NCI-H446 treated with DMSO at 0.1 percent for 48 hours (cell line): ENCODE measurements around the gene SYNE1.
"Not testable (repeated sequence)": the region's sequence is repeated elsewhere in the genome, so short reads cannot be mapped to it uniquely, and the experiment has no call there.

Experiments
- DNase-seq: peaks from one replicate; lab custom pipeline; 2025; lab: John Stamatoyannopoulos, UW

SYNE1 gene

DNA sequence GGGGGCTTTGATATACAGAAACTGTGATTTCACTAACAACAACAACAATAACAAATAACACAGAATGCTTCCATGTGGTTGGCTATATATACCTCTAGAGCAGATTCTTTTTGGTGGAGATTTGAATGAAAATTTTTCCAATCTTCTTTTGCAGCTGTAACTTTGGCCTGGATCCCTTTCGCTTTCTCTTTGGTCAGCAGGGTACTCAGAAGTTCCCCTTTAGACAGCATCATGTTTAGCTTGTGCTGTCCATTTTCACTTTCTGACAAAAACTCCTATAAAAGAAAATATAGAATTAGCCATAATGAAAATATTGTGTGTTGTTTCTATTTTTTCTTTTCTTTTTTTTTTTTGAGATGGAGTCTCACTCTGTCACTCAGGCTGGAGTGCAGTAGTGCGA lies 264.2 kb downstream of the SYNE1 start:
- DNase-seq, result no peak

DNA sequence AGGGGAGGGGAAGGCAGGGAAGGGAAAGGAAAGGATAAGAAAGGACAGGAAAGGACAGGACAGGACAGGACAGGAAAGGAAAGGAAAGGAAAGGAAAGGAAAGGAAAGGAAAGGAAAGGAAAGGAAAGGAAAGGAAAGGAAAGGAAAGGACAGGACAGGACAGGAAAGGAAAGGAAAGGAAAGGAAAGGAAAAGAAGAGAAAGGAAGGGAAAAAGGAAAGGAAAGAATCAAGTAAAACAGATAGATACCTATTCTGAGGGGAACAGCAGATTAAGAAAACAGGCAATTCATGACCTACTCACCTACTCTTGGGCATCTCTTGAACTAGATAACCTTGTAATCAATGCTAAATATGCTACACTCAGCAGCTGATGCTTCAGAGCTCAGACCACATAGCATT lies 265.4 kb downstream of the SYNE1 start:
- DNase-seq, result no peak

DNA sequence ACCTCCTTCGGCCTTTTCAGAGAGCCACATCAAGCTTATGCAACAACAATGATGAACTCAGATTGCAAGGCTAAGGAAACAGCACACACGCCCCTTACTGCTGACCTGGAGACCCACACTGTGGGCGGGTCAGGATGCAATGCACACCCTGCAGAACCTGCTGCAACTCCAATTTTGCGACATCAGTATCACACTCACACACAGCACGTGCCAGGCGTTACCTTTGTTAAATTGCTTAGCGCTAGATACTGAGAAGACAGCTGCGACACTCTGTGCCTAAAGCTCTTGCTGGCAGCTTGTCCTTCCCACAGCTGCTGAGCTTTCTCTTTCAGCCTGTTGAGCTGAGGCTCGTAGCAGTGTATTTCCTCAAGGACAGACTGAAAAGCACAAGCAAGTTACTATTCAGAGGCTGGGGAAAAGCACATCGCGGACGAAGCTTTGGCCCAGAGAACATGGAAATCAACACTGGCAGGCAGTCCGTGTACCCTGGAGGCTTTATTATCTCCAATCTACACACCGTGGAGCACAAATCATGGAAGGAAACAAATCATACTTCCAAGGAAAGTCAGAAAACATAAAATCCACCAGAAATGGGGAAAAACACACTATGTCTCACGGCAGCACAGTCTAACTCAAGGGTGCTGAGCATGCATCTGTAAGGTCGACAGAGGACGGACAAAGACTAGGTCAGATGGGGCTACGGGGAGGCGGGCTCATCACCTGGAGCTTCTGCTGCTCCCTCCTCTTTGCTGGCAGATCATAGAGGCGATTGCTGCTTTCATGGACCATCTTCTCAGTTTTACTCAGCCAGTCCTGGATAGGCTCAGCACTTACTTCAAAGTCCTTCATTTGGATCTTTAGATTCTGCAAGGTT lies 268.2 kb downstream of the SYNE1 start:
- no peak for DNase-seq

DNA sequence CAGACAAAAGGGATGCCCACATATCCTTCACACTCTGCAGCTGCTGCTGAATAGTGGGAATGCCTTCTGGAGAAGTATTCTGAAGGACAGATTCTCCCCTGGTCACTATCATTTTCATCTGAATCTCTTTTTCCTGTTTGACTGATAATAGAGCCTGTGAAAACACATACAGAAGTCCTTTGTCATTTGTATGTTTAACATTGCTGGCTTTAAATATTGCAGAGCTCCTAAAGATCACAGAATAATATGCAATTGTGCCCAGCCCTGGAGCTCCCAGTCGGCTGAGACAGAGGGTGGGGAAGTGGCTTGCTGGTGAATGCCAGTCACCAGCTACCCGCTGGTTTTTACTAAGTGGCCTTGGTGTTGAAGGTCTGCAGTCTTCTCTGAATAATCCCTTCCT lies 272.3 kb downstream of the SYNE1 start:
- no peak for DNase-seq

DNA sequence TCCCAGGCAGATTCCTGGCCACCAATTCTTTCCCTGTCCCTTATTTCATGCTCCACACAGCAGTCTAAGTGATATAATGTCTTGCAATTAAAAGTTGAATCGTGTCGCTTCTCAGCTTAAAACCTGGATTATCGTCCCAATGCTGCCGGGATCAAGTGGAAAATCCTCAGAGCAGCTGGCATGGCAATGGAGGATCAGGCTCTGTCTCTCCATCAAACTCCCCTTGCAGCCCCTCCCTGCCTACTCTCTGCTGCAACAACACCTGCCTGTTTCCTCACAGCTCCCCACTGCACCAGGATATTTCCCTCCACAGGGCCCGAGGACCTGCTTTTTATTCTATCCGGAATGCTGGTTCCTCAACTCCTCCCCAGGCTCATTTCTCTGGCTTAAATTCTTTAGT lies 277.1 kb downstream of the SYNE1 start:
- no peak for DNase-seq

DNA sequence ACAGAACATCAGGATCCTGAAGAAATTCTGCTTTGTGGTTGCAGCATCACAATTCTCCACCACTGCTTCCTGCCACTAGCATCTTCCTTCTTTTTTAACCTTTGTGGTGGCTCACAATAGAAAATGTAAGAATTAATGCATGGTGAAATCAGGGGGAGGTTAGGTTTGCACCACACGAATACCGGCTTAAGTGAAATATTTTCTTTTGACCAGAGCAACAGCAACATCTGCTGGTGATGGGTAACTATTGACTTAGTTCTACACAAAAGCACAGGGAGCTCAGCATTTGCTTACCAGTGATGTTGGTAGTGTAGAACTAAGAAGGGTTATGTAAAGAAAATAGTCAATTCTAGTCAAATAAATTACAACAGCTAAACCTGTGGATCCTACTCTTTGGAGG lies 280.5 kb downstream of the SYNE1 start:
- no peak for DNase-seq

DNA sequence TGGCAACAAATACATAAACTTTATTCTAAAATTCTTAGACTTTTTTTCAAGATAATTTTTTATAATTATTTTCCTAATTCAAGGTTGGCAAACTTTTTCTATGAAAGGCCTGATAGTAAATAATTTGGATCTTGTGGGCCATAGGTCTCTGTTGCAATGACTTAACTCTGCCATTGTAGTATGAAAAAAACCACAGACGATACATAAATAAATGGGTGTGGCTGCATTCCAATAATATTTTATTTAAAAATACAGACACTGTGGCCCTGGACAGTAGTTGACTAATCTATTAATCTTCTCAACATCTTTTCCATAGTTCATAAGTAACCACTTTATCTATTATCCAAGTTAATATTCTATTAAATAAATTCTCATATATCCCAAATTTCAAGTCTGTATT lies 281.1 kb downstream of the SYNE1 start:
- no peak for DNase-seq

DNA sequence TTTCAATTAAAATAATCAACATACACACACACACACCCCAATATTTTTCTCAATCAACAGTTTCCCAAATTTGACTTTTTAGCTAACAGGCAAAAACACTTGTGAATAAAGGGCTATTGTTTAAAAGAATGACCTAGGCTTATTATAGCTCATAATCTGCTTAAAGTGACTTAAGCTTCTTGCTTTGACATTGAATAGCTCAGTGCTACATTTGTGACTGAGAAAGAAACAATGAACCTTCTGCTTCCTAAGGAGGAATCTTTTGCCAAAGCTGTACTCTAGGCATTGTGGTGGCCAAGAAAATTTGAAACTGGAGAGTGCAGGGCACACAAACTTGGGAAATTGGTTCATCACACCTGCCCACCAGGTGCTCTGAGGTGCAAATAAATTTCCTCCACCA lies 282.0 kb downstream of the SYNE1 start:
- DNase-seq, result no peak

DNA sequence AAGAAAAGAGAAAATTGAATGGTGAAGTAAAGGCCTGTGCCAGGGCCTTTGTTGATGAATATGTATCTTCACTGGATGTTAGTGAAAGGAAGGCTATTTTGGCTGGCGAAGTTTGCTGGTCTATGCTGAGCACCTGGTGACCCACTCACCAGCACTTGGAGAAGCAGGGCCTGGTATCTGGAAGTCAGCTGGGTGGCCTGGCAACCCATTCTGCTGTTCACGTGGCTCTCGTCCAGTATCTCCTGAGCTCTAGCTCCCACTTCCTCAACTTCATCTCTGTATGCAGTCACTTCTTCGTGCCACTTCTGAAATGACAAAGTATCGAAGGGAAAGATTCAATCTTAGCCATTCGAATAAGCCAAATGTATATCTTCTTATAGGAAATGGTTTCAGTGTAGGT lies 283.7 kb downstream of the SYNE1 start:
- no peak for DNase-seq

DNA sequence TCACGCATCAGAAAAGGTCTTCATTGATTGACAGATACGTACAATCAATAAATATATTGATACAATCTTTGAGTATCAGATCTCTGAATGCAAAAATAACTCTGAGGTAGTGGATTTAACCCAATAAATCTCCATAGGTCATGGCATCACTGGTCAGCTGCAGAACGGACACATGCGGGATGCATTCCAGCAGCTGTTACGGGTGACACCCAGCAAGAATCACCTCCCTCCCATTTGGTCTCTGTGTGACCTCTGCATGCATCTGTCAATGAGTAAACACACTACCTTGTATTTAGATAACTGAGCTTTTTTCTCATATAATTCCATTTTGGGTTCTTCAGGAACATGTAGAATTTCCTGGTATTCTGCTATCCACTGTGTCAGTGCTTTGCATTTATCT lies 285.4 kb downstream of the SYNE1 start:
- no peak for DNase-seq

DNA sequence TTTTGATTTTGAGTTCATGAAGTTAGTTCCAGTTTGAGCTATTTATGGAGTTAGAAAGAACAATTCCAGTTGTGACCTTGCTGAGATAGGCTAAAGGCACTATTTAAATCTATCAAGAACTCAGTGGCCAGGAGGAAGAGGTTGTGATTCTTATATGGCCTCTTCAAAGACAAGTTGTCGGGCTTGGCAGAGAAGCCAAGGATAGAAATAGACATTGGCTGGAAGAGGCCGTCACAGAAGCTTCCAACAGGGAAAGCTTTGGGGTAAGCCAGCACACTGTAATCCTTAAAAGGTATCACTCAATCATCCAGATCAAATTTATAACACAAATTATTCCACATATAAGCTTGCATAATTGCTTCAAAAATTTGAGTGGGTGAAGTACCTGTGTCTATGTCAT lies 286.1 kb downstream of the SYNE1 start:
- no peak for DNase-seq

DNA sequence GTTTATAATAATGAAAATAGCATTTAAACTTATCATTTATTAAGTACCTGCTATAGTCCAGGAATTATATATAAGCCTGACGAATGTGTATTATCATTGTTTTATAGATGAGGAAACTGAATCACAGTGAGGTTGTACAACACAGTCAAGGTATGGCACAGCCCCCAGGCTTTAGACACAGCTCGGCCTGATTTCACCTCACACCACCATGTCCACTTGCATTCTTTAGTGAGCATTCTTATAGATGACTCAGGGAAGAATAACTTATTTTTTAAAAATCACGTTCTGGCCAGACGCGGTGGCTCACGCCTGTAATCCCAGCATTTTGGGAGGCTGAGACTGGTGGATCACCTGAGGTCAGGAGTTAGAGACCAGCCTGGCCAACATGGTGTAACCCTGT lies 289.0 kb downstream of the SYNE1 start:
- no peak for DNase-seq

DNA sequence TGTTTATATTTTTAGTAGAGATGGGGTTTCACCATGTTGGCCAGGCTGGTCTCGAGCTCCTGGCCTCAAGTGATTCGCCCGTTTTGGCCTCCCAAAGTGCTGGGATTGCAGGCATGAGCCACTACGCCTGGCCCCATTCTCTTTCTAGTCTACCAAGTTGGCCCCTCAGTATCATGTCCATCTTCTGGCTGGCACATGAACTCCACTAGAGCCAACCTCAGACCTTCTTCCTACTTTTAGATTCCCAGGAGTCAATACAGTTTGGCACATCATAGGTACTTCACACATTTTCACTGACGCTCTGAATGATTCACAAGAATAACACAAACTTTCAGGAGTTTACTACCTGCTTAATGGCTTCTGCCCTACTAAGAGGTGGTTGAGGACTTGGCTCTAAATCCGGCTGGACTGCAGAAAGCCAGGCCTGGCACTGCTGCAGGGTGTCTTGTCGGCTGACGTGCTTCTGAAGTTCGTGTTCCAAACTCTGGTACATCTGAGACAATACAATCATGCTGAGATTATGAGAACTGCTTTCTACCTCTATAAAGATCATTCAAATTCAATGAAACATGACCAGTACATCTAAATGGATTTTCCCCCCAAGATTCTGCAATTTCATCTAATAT lies 293.3 kb downstream of the SYNE1 start:
- no peak for DNase-seq

DNA sequence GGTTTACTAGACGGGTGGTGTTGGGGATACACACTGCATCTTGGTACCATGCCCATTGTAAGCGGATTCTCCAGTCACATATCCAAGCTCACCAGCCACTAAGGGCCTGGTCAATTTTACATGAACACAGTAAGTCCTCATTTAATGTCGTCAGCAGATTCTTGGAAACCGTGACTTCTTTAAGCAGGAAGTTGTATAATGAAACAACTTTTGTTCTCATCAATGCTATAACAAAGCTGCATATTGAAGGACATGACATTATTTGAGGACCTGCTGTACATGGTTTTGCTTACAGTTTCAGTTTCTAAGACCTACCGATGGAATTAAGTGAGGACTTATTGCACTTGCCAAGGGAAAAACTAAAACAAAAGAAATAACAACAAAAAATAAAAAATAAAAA lies 295.6 kb downstream of the SYNE1 start:
- DNase-seq, result no peak

DNA sequence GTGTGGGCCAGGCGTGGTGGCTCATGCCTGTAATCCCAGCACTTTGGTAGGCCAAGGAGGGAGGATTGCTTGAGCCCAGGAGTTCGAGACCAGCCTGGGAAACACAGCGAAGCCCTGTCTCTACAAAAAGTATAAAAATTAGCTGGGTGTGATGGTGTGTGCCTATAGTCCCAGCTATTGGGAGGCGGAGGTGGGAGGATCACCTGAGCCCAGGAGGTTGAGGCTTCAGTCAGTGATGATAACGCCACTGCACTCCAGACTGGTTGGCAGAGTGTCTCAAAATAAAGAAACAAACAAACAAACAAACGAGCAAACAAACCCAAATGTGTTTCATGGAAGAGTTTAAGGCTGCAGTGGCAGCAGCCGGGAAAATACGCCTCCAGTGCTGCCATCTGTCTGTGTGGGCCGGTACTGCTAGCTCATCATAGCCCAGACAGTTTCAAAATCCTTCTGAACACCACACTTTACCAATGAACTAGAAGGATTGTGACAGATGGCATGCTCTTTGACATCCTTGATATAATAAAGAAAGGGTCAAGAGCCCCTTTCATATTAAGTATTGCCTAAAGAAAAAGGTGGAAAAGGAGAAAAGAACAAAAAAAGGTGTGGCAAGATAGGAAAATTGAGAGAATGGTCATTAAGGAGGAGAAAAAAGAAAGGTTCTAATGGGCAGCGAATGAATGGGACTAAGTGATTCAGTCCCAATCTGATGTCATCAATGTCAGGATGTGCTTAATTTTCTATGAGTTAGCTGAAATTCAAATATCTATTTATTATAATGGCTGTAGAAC lies 298.6 kb downstream of the SYNE1 start:
- DNase-seq, result no peak

DNA sequence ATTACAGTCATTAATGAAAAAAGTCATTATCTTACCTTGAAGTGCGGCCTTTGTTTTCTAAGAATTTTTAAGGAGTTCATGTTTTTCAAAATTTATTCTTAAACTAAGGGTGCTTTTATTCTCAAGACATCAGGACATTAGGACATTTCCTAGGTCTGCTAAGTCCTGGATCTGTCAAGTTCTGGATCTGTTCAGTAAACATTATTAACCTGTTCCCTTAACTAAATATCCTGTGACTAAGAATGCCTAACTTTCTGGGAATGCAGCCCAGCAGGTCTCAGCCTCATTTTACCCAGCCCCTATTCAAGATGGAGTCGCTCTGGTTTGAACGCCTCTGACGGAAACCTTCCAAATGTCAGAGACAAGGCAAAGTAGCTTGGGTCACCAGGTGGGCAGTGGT lies 302.6 kb downstream of the SYNE1 start:
- DNase-seq, result no peak

DNA sequence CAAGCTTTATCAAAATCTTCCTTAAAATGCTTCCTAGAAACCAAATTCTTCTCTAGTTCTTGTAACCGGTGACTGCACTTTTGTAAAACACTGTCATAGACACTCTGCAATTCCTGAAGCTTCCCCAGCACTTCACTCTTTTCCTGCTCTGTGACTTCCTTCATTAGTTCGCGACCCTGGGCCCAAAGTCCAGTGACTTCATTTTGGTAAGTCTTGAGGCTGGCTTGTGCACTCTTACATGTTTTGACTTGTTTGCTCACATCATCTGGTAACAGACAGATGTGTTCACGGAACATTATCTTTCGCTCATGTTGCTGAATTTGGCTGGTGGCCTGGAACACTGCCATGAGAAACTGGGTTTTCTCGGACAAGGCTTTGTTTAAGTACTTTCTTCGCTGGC lies 306.2 kb downstream of the SYNE1 start:
- no peak for DNase-seq

DNA sequence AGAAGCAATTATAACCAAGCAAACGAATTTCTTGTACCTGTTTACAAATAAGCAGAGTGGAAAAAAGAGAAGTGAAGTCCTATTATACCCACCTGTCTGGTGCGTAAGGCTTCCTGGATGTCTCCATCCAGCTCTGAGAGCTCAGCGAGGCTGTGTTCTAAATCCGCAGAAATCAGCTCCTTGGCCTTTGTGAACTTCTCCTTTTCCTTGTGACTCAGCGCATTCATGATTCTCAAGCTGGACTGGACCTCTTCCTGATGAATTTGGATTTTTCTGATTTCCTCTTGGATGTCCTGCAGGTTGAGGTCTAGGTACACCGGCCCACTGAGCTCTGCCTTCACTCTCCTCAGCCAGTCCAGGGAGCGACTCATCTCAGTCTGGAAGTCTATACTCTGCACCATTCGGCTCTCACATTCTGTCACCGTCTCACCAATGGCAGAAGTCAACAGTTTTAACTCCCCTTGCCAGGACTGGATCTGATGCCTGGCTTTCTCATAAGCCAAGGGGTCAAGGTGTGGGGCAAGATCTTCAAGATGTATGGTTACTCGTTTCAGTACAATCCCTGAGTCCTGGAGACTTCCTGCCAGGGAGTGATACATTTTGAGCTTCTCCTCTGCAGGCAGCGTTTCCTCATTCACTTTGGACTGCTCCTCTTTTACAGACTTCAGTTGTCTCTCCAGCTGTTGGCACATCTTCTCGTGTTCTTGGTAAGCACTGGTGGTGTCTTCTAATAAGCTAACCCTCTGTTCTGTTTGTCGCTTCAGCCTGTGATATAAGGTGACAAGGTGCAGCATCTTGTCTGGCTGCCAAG lies 307.3 kb downstream of the SYNE1 start:
- no peak for DNase-seq

DNA sequence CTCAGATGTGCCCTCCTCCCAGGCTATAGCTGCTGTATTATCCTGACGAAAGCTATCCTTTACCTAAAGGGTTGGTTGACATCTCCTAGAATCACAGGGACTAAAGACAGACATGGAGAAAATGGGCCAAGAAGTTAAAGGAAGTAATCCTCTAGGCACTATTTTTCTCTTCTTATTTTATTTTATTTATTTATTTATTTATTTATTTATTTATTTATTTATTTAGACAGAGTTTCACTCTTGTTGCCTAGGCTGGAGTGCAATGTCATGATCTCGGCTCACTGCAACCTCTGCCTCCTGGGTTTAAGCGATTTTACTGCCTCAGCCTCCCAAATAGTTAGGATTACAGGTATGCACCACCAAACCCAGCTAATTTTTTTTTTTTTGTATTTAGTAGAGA lies 309.0 kb downstream of the SYNE1 start:
- not testable (repeated sequence) for DNase-seq

DNA sequence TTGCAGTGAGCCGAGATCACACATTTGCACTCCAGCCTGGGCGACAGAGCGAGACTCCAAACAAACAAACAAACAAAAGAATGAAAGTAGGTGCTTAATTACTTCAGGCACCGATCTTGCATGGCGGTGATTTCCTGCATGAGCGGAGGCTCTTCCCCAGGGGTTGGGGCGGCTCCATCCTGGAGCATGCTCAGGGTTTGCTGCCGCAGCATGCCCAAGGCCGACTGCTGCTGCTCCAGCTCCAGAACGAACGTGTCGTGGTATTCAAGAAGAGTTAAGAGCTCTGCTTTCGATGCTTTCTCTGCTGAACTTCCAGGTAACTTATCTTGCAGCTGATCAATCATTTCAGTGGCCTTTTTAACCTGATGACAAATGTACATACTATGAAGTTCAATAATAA lies 313.8 kb downstream of the SYNE1 start:
- DNase-seq, result no peak

DNA sequence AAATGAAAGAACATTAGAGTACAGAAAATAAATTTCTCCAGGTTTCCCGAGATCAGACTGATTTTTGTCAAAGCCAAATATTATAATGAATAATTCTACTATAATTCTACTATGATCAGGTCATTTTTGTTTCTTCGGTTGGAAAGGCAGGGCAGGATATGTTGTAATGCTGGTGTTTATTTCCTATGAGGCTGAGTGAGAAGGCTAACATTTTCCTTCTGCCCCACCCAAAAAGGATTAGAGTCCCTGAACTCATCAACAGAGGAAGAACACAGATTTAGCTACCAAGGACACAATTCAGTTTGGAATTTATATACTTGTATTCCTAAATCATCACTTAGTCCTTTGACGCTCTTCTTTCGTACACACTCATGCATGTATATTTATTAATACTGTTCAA lies 318.9 kb downstream of the SYNE1 start:
- no peak for DNase-seq

DNA sequence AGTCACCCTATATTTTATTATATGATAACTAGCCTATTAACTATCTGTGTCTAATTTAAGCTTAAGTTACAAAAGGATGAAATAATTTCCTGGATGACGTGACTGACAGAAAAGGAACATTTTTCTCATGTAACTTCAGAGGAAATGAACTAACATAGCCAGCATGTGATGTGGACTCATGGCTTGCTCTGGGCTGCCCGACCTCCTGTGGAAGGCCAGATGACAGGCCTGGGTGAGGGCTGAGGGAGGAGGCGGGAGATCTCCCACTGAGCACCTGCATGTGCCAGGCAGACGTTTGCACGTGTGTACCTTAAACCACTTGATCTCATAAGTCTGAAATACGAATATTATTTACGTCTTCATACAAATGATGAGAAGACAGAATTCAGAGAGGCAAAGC lies 321.1 kb downstream of the SYNE1 start:
- DNase-seq, result no peak
